GM10248 (cell line): ENCODE results near the gene ACP4.

Experiments used
- CTCF ChIA-PET: fragments of 300-600 bp; sonication (Branson Sonifier 250); formaldehyde crosslinking; extraction: SDS; loops from one replicate; lab custom pipeline; 2021; ENCODE audit warnings: antibody characterized with exemption; lab: Yijun Ruan, JAX
- POLR2A ChIA-PET: fragments of 350-650 bp; sonication (Branson Sonifier 250); formaldehyde crosslinking; extraction: SDS; loops from one replicate; lab custom pipeline; 2020; ENCODE audit warnings: antibody characterized with exemption; lab: Yijun Ruan, JAX
- DNase-seq: peaks from one replicate; pipeline ENCODE4 v3.0.0; 2012; ENCODE audit errors: extremely low spot score
- CTCF ChIP-seq: IDR thresholded peaks from 2 replicates; pipeline ENCODE4 v1.5.1; 2012; ENCODE audit warnings: mild to moderate bottlenecking, low read depth; ENCODE audit errors: extremely low read depth, missing control alignments, control extremely low read depth

Gene ACP4

GRCh38 chr19:50797429-50797780, 7.2 kb downstream of the ACP4 start:
- ChIA-PET POLR2A (interaction anchor here (1.8 kb wide), 1 partner anchor 21 kb away, joined by 6 read pairs; no protein-coding TSS in a partner anchor), CTCF (interaction anchor here (6.7 to 8.2 kb wide), 2 partner anchors 14 to 124 kb away, joined by 31 to 64 read pairs; no protein-coding TSS in a partner anchor)
- no peak for TF ChIP-seq CTCF

GRCh38 chr19:50797781-50798658, 7.8 kb downstream of the ACP4 start:
- CTCF ChIA-PET, result interaction anchor here (6.7 to 8.2 kb wide), 2 partner anchors 14 to 123 kb away, joined by 31 to 64 read pairs; no protein-coding TSS in a partner anchor
- POLR2A ChIA-PET, result interaction anchor here (1.8 kb wide), 1 partner anchor 20 kb away, joined by 6 read pairs; no protein-coding TSS in a partner anchor
- no peak for DNase-seq
- no peak for TF ChIP-seq CTCF

More at GRCh38 chr19:50797429-50797780, 7.2 kb downstream of the ACP4 start:
- DNase-seq, result no peak

GRCh38 chr19:50798659-50799546, 8.7 kb downstream of the ACP4 start:
- TF ChIP-seq CTCF, result no peak
- no peak for DNase-seq
- CTCF ChIA-PET, result interaction anchor here (8.2 kb wide), 1 partner anchor 123 kb away, joined by 64 read pairs; no protein-coding TSS in a partner anchor
- POLR2A ChIA-PET, result interaction anchor here (1.8 kb wide), 1 partner anchor 19 kb away, joined by 6 read pairs; no protein-coding TSS in a partner anchor

- no peak for TF ChIP-seq CTCF
- ChIA-PET POLR2A (no interaction called here), CTCF (interaction anchor here (8.2 kb wide), 1 partner anchor 122 kb away, joined by 64 read pairs; no protein-coding TSS in a partner anchor)
- no peak for DNase-seq
Observed at GRCh38 chr19:50799547-50799851, 9.3 kb downstream of the ACP4 start.

GRCh38 chr19:50801107-50801506, 10.9 kb downstream of the ACP4 start:
- TF ChIP-seq CTCF, result no peak
- ChIA-PET POLR2A (interaction anchor here (0.6 kb wide), 1 partner anchor 215 kb away, joined by 3 read pairs; no protein-coding TSS in a partner anchor), CTCF (interaction anchor here (1.2 to 1.4 kb wide), 2 partner anchors 17 to 76 kb away, joined by 3 read pairs; no protein-coding TSS in a partner anchor)
- DNase-seq, result no peak
